ENCODE results near the gene CNTFR.
A peak's percentile ranks its signal among the peaks of the same experiment; 100 is the strongest.

CNTFR gene

DNA sequence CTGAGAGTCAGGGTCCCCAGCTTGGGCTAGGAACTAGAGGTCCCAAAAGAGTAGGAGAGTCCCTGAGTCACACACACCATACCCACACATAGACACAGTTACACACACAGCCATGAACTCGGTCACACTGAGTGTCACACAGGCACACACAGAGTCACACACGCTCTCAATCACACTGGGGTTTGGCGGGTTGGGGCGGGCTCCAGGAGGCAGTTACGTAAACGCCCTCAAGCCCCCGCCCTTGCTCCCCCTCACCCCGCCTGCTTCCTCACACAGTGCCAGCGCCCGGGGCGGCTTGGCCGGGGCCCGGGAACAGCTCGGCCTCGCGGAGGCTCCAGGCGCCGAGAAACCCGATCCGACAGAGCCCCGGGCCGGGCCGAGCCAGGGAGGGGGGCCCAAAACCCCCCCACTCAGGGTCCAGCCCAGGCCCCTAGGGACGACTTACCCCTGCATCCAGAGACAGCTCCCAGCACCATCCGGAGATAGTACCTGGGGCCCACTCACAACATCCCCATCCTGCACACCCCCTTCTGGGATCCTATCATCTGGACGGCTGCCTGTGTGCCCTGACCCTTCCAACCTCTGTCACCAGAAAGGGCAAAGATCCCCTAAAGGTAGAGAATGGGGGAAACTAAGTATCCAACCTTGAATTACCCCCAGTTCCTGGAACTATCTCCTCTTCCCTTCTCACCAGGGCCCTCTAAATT lies 3.5 kb upstream of the CNTFR start:
- Histone ChIP-seq H3K27me3 (ENCODE audit: insufficient read depth, poor library complexity, severe bottlenecking) (peaks cover 49% of the 10 kb centered on the region), H3K27ac (replicated peaks) (no peak overlapping the region), H3K4me3 (replicated peaks; ENCODE audit: insufficient read depth, low read length) (no peak overlapping the region)
- TF ChIP-seq, protein P1, sequence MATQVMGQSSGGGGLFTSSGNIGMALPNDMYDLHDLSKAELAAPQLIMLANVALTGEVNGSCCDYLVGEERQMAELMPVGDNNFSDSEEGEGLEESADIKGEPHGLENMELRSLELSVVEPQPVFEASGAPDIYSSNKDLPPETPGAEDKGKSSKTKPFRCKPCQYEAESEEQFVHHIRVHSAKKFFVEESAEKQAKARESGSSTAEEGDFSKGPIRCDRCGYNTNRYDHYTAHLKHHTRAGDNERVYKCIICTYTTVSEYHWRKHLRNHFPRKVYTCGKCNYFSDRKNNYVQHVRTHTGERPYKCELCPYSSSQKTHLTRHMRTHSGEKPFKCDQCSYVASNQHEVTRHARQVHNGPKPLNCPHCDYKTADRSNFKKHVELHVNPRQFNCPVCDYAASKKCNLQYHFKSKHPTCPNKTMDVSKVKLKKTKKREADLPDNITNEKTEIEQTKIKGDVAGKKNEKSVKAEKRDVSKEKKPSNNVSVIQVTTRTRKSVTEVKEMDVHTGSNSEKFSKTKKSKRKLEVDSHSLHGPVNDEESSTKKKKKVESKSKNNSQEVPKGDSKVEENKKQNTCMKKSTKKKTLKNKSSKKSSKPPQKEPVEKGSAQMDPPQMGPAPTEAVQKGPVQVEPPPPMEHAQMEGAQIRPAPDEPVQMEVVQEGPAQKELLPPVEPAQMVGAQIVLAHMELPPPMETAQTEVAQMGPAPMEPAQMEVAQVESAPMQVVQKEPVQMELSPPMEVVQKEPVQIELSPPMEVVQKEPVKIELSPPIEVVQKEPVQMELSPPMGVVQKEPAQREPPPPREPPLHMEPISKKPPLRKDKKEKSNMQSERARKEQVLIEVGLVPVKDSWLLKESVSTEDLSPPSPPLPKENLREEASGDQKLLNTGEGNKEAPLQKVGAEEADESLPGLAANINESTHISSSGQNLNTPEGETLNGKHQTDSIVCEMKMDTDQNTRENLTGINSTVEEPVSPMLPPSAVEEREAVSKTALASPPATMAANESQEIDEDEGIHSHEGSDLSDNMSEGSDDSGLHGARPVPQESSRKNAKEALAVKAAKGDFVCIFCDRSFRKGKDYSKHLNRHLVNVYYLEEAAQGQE (IDR thresholded peaks at IDR 0.05; ENCODE audit: insufficient replicate concordance, low read depth), result no peak
- no peak for TF ChIP-seq SPI1 (IDR thresholded peaks at IDR 0.05; ENCODE audit: borderline replicate concordance, low read depth)
- TF ChIP-seq GABPA (IDR thresholded peaks at IDR 0.05; ENCODE audit: low read depth), result no peak
- no peak for TF ChIP-seq POLR2AphosphoS5 (IDR thresholded peaks at IDR 0.05; ENCODE audit: low read depth)
- TF ChIP-seq, protein P2, sequence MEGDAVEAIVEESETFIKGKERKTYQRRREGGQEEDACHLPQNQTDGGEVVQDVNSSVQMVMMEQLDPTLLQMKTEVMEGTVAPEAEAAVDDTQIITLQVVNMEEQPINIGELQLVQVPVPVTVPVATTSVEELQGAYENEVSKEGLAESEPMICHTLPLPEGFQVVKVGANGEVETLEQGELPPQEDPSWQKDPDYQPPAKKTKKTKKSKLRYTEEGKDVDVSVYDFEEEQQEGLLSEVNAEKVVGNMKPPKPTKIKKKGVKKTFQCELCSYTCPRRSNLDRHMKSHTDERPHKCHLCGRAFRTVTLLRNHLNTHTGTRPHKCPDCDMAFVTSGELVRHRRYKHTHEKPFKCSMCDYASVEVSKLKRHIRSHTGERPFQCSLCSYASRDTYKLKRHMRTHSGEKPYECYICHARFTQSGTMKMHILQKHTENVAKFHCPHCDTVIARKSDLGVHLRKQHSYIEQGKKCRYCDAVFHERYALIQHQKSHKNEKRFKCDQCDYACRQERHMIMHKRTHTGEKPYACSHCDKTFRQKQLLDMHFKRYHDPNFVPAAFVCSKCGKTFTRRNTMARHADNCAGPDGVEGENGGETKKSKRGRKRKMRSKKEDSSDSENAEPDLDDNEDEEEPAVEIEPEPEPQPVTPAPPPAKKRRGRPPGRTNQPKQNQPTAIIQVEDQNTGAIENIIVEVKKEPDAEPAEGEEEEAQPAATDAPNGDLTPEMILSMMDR (IDR thresholded peaks at IDR 0.05; ENCODE audit: insufficient read depth, low read length), result no peak
- DNase-seq (ENCODE audit: low read depth in 1 of 2, low spot score in 1 of 2), result no peak

DNA sequence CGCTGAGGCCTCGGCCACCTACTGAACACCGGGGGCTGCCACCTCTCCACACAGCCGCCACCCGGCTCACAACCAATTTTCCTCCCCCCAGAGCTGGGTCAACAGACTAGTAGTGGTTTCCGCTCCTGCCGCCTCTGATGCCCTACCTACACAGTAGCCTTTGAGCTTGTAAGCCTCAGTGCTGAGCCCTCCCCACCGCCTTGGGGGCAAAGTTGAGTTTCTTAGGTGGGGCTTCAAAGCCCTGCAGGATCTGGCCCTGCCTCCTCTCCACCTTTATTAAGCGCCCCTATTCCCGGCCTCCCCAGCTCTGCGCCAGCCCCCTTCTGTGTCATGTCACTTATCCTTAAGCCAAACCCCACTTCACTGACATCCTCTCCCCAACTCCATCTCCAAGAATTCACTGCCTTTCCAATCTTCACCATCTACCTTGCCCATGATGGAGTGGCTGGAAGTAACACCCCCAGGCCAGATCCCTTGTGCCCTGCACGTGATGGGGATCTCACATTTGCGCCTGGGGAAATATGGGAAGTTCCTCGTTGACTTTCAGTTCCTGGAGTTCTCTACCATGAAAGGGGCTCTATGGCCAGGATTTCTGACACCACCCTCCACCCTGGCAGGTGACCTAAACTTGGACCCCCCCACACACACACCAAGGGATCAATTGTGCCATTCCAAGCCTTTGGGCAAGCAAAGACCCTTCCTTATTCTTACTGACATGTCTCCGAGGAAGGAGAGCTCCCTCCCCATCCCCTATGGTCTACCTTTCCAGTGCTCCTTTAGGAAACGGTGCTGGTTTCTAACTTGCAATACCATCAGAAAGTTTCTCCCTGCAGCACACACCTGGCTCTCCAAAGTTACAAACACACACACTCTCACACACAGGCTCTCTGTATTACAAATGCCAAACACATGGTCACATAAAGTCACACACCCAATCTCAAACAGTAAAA lies 2.7 kb upstream of the CNTFR start:
- Histone ChIP-seq H3K27ac (replicated peaks) (no peak overlapping the region), H3K4me3 (replicated peaks; ENCODE audit: insufficient read depth, low read length) (no peak overlapping the region), H3K27me3 (ENCODE audit: insufficient read depth, poor library complexity, severe bottlenecking) (peaks cover 58% of the 10 kb centered on the region)
- no peak for DNase-seq (ENCODE audit: low read depth in 1 of 2, low spot score in 1 of 2)
- TF ChIP-seq SPI1 (IDR thresholded peaks at IDR 0.05; ENCODE audit: borderline replicate concordance, low read depth), result no peak
- no peak for TF ChIP-seq POLR2AphosphoS5 (IDR thresholded peaks at IDR 0.05; ENCODE audit: low read depth)
- no peak for TF ChIP-seq GABPA (IDR thresholded peaks at IDR 0.05; ENCODE audit: low read depth)
- TF ChIP-seq, protein P2 (IDR thresholded peaks at IDR 0.05; ENCODE audit: insufficient read depth, low read length), result no peak
- TF ChIP-seq, protein P1 (IDR thresholded peaks at IDR 0.05; ENCODE audit: insufficient replicate concordance, low read depth), result no peak

DNA sequence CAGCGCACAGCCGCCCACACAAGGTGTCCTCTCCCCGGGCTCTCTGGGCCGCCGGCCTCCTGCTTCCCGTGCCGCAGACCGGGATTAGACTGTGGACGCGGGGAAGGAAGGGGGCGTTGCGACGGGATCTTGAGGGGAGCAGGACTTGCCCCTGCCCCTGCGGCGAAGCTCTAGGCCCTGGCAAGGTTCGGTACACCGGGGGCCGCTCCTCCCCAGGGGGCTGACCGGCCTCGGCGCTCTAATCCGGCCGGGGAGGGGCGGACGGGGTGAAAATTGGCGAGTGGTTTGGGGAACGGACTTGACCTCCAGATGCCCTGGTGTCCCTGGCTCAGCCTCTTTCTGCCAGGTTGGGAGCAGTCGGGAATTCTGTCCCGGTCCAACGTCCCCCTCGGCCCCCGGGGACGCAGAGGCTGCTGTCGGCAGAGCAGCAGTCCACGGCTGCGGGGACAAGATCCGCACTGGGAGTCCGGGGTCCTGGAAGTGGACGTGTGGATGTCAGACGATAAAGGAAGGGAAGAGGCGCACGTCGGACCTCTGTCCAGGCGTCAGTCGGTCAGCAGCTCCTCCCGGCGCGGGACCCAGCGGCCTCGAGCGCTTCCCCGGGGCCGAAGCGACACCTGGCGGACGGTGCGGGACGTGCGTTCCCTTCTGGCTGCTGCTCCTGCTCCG lies 1.9 kb upstream of the CNTFR start:
- peak overlapping the region; percentile 21 for H3K4me3 ChIP-seq (replicated peaks; ENCODE audit: insufficient read depth, low read length)
- H3K27me3 ChIP-seq (ENCODE audit: insufficient read depth, poor library complexity, severe bottlenecking), result peaks cover 66% of the 10 kb centered on the region
- peak; percentile 57 to 67 for DNase-seq (ENCODE audit: low read depth in 1 of 2, low spot score in 1 of 2)
- TF ChIP-seq SPI1 (IDR thresholded peaks at IDR 0.05; ENCODE audit: borderline replicate concordance, low read depth) (no peak), GABPA (IDR thresholded peaks at IDR 0.05; ENCODE audit: low read depth) (no peak), POLR2AphosphoS5 (IDR thresholded peaks at IDR 0.05; ENCODE audit: low read depth) (no peak)
- TF ChIP-seq, protein P1 (IDR thresholded peaks at IDR 0.05; ENCODE audit: insufficient replicate concordance, low read depth), result no peak
- TF ChIP-seq, protein P2 (IDR thresholded peaks at IDR 0.05; ENCODE audit: insufficient read depth, low read length), result peak; percentile 66
- H3K27ac ChIP-seq (replicated peaks), result no peak overlapping the region
